ENCODE measurements around the gene SIK3.

Gene SIK3

GRCh38 chr11:116856423-116856822, 241.8 kb downstream of the SIK3 start:
- Histone ChIP-seq H3K36me3 (ENCODE audit: insufficient read depth) (no peaks in the 10 kb centered on the region), H3K9ac (no peak overlapping the region), H3K27me3 (ENCODE audit: insufficient read depth, low read depth) (no peaks in the 10 kb centered on the region), H3K4me2 (no peak overlapping the region), H3K4me1 (ENCODE audit: low read depth, poor library complexity, severe bottlenecking) (peaks cover 40% of the 10 kb centered on the region), H3K27ac (no peak overlapping the region), H4K20me1 (ENCODE audit: insufficient read depth) (no peaks in the 10 kb centered on the region), H2AFZ (ENCODE audit: low read depth) (no peak overlapping the region), H3K79me2 (ENCODE audit: insufficient read depth, low read depth) (no peaks in the 10 kb centered on the region), H3K4me3 (IDR thresholded peaks at IDR 0.05; ENCODE audit: insufficient read depth, low read depth, low read length) (no peak overlapping the region)
- no peak for TF ChIP-seq CTCF (conservative IDR thresholded peaks at IDR 0.05; ENCODE audit: low read depth, low read length)

GRCh38 chr11:116855413-116855812, 242.8 kb downstream of the SIK3 start:
- H3K4me3 ChIP-seq (IDR thresholded peaks at IDR 0.05; ENCODE audit: insufficient read depth, low read depth, low read length): no peak overlapping the region
- no peaks in the 10 kb centered on the region for H3K79me2 ChIP-seq (ENCODE audit: insufficient read depth, low read depth)
- no peak for TF ChIP-seq CTCF (conservative IDR thresholded peaks at IDR 0.05; ENCODE audit: low read depth, low read length)
- H2AFZ ChIP-seq (ENCODE audit: low read depth): no peak overlapping the region
- no peaks in the 10 kb centered on the region for H4K20me1 ChIP-seq (ENCODE audit: insufficient read depth)
- H3K27ac ChIP-seq: no peak overlapping the region
- H3K4me2 ChIP-seq: no peak overlapping the region
- no peak overlapping the region for H3K9ac ChIP-seq
- H3K27me3 ChIP-seq (ENCODE audit: insufficient read depth, low read depth): no peaks in the 10 kb centered on the region
- H3K4me1 ChIP-seq (ENCODE audit: low read depth, poor library complexity, severe bottlenecking): peaks cover 46% of the 10 kb centered on the region
- H3K36me3 ChIP-seq (ENCODE audit: insufficient read depth): no peaks in the 10 kb centered on the region

GRCh38 chr11:116853461-116854073, 244.7 kb downstream of the SIK3 start:
- no peak overlapping the region for H3K4me3 ChIP-seq (IDR thresholded peaks at IDR 0.05; ENCODE audit: insufficient read depth, low read depth, low read length)
- peak overlapping the region; percentile 43; the same call in 1 of the 2 replicates for H3K9ac ChIP-seq

GRCh38 chr11:116852261-116853031, 245.8 kb downstream of the SIK3 start:
- Histone ChIP-seq H3K4me1 (ENCODE audit: low read depth, poor library complexity, severe bottlenecking) (peaks cover 46% of the 10 kb centered on the region), H3K9ac (no peak overlapping the region; the same call in 1 of the 2 replicates), H3K36me3 (ENCODE audit: insufficient read depth) (no peaks in the 10 kb centered on the region), H4K20me1 (ENCODE audit: insufficient read depth) (no peaks in the 10 kb centered on the region), H3K4me3 (IDR thresholded peaks at IDR 0.05; ENCODE audit: insufficient read depth, low read depth, low read length) (no peak overlapping the region), H3K27ac (peak overlapping the region; percentile 92), H3K79me2 (ENCODE audit: insufficient read depth, low read depth) (no peaks in the 10 kb centered on the region), H2AFZ (ENCODE audit: low read depth) (no peak overlapping the region), H3K27me3 (ENCODE audit: insufficient read depth, low read depth) (no peaks in the 10 kb centered on the region), H3K4me2 (peak overlapping the region; percentile 83)
- TF ChIP-seq CTCF (conservative IDR thresholded peaks at IDR 0.05; ENCODE audit: low read depth, low read length): no peak

More at GRCh38 chr11:116853461-116854073, 244.7 kb downstream of the SIK3 start:
- Histone ChIP-seq H2AFZ (ENCODE audit: low read depth) (peak overlapping the region; percentile 28; the same call in 1 of the 2 replicates), H3K27ac (peak overlapping the region; percentile 92), H3K79me2 (ENCODE audit: insufficient read depth, low read depth) (no peaks in the 10 kb centered on the region), H3K36me3 (ENCODE audit: insufficient read depth) (no peaks in the 10 kb centered on the region), H4K20me1 (ENCODE audit: insufficient read depth) (no peaks in the 10 kb centered on the region), H3K27me3 (ENCODE audit: insufficient read depth, low read depth) (no peaks in the 10 kb centered on the region), H3K4me1 (ENCODE audit: low read depth, poor library complexity, severe bottlenecking) (peaks cover 46% of the 10 kb centered on the region), H3K4me2 (peak overlapping the region; percentile 83)
- TF ChIP-seq CTCF (conservative IDR thresholded peaks at IDR 0.05; ENCODE audit: low read depth, low read length): no peak
